Activated naive CD4-positive, alpha-beta T cell treated with anti-CD3 and anti-CD28 coated beads, Interleukin-2, amount 50 U/mL, for 24 hours (primary cell): Measurements from ENCODE around the gene C13orf46.
A peak's percentile ranks its signal among the peaks of the same experiment; 100 is the strongest.
"Not testable (repeated sequence)": the region's sequence is repeated elsewhere in the genome, so short reads cannot be mapped to it uniquely, and the experiment has no call there.

ENCODE experiments used
- H3K27ac Mint-ChIP-seq: one replicate; pipeline ENCODE4 v1.8.0; 2021; ENCODE audit warnings: mild to moderate bottlenecking, mixed read lengths
- H3K27me3 Mint-ChIP-seq: one replicate; pipeline ENCODE4 v1.8.0; 2021; ENCODE audit warnings: mixed read lengths
- H3K36me3 Mint-ChIP-seq: one replicate; pipeline ENCODE4 v1.8.0; 2021; ENCODE audit warnings: mixed read lengths
- H3K4me1 Mint-ChIP-seq: one replicate; pipeline ENCODE4 v1.8.0; 2021; ENCODE audit warnings: mixed read lengths
- H3K4me3 Mint-ChIP-seq: one replicate; pipeline ENCODE4 v1.8.0; 2021; ENCODE audit warnings: mild to moderate bottlenecking, mixed read lengths
- H3K9me3 Mint-ChIP-seq: one replicate; pipeline ENCODE4 v1.8.0; 2021; ENCODE audit warnings: mixed read lengths

C13orf46 gene

DNA sequence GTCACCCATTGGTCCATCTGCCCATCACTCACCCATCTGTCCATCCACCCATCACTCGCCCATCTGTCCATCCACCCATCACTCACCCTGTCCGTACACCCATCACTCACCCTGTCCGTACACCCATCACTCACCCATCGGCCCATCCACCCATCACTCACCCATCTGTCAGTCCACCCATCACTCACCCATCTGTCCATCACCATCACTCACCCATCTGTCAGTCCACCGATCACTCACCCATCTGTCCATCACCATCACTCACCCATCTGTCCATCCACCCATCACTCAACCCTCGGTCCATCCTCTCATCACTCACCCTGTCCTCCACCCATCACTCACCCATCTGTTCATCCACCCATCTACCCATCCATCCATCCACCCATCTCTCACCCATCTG lies 15.0 kb upstream of the C13orf46 start:
- H3K27ac Mint-ChIP-seq = peak overlapping the region; percentile 61
- H3K4me1 Mint-ChIP-seq = not testable (repeated sequence)

GRCh38 chr13:113982296-113982661 lies 8.4 kb upstream of the C13orf46 start:
- Mint-ChIP-seq H3K9me3 (no peaks in the 10 kb centered on the region), H3K4me1 (no peaks in the 10 kb centered on the region), H3K4me3 (no peak overlapping the region), H3K27ac (peak overlapping the region; percentile 46), H3K36me3 (peaks cover 22% of the 10 kb centered on the region), H3K27me3 (no peaks in the 10 kb centered on the region)

More for the DNA sequence above, 15.0 kb upstream of the C13orf46 start:
- peaks cover 19% of the 10 kb centered on the region for H3K36me3 Mint-ChIP-seq
- not testable (repeated sequence) for H3K27me3 Mint-ChIP-seq, H3K9me3 Mint-ChIP-seq, H3K4me3 Mint-ChIP-seq

DNA sequence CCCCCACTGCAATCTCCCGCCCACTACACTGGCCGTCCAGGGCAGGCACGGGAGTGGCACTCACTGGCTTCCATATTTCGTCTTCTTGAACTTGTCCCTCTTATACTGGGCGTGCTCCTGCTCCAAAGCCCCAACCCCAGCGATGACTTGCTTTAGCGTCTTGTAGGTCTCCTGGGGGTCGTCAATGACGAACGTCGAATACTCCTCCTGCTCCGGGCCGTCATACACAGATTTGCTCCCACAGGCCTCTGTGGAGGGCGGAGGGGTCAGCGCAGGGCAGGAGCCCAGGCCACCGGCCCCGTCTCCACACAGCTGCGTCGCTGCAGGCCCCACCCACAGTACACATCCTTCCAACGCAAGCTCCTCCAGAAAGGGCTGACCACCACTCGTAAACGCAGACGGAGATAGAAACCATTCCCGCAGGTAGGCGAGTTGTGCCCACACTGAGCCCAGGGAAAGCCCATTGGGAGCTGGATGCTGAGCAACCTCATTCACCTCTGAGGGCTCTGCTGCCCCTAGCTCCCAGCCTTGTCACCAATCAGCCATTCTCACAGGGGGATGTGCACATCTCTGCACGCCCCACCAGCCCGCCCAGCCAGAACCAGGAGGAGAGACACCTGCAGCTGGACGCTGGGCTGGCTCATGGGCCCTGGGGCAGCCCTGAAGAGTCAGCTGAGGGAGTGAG lies 7.9 kb upstream of the C13orf46 start:
- Mint-ChIP-seq H3K36me3 (peaks cover 22% of the 10 kb centered on the region), H3K4me1 (no peaks in the 10 kb centered on the region), H3K27me3 (no peaks in the 10 kb centered on the region), H3K4me3 (no peak overlapping the region), H3K27ac (peak overlapping the region; percentile 79), H3K9me3 (no peaks in the 10 kb centered on the region)

DNA sequence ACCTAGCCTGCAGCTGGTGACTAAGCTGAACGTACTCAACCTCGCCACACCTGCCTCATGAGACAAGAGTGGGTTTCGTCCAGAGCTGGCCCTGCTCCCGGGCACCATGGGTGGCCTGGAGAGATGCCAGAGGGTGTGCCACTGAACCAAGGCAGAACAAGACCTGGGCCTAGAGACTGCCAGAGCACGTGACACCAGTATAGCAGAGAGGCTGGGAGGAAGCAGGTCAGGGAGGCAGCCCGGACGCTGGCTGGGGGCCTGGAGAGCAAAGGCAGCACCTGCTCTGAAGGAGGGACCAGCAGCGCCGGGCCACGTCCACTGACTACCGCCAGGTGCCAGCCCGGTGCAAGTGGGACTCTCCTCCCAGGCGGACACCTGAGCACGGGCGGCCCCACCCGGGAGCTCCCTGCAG lies 7.3 kb upstream of the C13orf46 start:
- H3K36me3 Mint-ChIP-seq = peaks cover 22% of the 10 kb centered on the region
- H3K4me1 Mint-ChIP-seq = no peaks in the 10 kb centered on the region
- H3K4me3 Mint-ChIP-seq = no peak overlapping the region
- H3K9me3 Mint-ChIP-seq = no peaks in the 10 kb centered on the region
- no peaks in the 10 kb centered on the region for H3K27me3 Mint-ChIP-seq
- H3K27ac Mint-ChIP-seq = peak overlapping the region; percentile 62

DNA sequence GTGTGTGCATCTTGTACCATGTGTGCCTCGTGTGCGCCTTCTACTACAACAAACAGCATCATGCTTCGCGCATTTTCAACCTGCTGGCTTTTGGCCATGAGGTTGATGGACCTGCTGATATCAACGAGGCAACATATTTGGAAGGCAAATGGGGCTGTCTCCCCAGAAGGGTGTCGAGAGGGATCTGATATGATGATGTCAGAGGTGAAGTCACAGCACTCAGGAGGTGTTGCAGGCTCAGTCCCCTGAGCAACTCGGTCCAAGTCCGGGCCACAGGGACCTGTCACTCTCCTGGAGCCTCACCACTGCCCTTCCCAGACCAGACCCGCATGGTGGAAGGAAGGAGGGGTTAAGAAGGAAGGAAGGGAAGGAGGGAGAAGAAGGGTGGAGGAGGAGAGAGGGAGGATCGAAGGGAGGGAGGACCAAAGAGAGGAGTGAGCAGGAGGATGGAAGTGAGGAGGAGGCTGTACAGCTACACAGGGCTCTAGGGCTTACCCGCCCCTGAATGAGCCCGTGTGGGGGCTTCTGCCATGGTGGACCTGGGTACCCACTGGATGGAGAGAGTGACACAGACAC lies 6.7 kb upstream of the C13orf46 start:
- H3K27me3 Mint-ChIP-seq = no peaks in the 10 kb centered on the region
- H3K36me3 Mint-ChIP-seq = peaks cover 24% of the 10 kb centered on the region
- H3K4me3 Mint-ChIP-seq = no peak overlapping the region
- H3K27ac Mint-ChIP-seq = no peak overlapping the region
- no peaks in the 10 kb centered on the region for H3K9me3 Mint-ChIP-seq
- no peaks in the 10 kb centered on the region for H3K4me1 Mint-ChIP-seq

DNA sequence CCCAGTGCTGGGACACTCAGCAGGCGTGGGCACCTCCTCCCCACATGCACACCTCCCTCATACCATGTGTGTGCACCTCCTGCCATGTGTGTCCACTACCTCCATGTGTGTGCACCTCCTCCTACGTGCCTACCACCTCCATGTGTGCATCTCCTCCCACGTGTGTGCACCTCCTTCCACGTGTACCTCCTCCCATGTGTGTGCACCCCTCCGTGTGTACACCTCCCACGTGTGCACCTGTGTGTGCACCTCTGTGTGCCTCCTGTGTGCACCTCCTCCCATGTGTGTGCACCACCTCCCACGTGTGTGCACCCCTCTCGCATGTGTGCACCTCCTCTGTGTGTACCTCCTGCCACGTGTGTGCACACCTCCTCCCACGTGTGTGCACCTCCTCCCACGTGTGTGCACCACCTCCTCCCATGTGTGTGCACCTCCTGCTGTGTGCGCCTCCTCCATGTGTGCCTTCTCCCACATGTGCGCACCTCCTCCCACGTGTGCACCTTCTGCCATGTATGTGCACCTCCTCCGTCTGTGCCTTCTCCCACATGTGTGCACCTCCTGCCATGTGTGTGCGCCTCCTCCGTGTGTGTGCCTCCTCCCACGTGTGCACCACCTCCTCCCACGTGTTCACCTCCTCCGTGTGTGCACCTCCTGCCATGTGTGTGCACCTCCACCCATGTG lies 6.1 kb upstream of the C13orf46 start:
- Mint-ChIP-seq H3K27ac (peak overlapping the region; percentile 62), H3K27me3 (no peaks in the 10 kb centered on the region), H3K4me3 (no peak overlapping the region), H3K4me1 (no peaks in the 10 kb centered on the region), H3K36me3 (peaks cover 24% of the 10 kb centered on the region), H3K9me3 (no peaks in the 10 kb centered on the region)

- no peaks in the 10 kb centered on the region for H3K27me3 Mint-ChIP-seq
- H3K36me3 Mint-ChIP-seq = peaks cover 22% of the 10 kb centered on the region
- H3K9me3 Mint-ChIP-seq = no peaks in the 10 kb centered on the region
- no peaks in the 10 kb centered on the region for H3K4me1 Mint-ChIP-seq
- H3K4me3 Mint-ChIP-seq = no peak overlapping the region
- no peak overlapping the region for H3K27ac Mint-ChIP-seq
Measured at GRCh38 chr13:113978741-113979481, 5.0 kb upstream of the C13orf46 start.

- Mint-ChIP-seq H3K27ac (peak overlapping the region; percentile 55), H3K4me1 (no peaks in the 10 kb centered on the region), H3K4me3 (no peak overlapping the region), H3K9me3 (no peaks in the 10 kb centered on the region), H3K36me3 (peaks cover 22% of the 10 kb centered on the region), H3K27me3 (no peaks in the 10 kb centered on the region)
Measured at GRCh38 chr13:113977976-113978375, 4.1 kb upstream of the C13orf46 start.

- no peaks in the 10 kb centered on the region for H3K4me1 Mint-ChIP-seq
- no peaks in the 10 kb centered on the region for H3K27me3 Mint-ChIP-seq
- H3K27ac Mint-ChIP-seq = peak overlapping the region; percentile 35
- no peak overlapping the region for H3K4me3 Mint-ChIP-seq
- peaks cover 24% of the 10 kb centered on the region for H3K36me3 Mint-ChIP-seq
- H3K9me3 Mint-ChIP-seq = no peaks in the 10 kb centered on the region
Measured at GRCh38 chr13:113976711-113977684, 3.1 kb upstream of the C13orf46 start.

GRCh38 chr13:113975416-113975815 lies 1.5 kb upstream of the C13orf46 start:
- no peaks in the 10 kb centered on the region for H3K9me3 Mint-ChIP-seq
- no peaks in the 10 kb centered on the region for H3K4me1 Mint-ChIP-seq
- H3K4me3 Mint-ChIP-seq = no peak overlapping the region
- H3K27ac Mint-ChIP-seq = no peak overlapping the region
- H3K36me3 Mint-ChIP-seq = peaks cover 15% of the 10 kb centered on the region
- H3K27me3 Mint-ChIP-seq = no peaks in the 10 kb centered on the region

- Mint-ChIP-seq H3K4me1 (no peaks in the 10 kb centered on the region), H3K36me3 (peaks cover 11% of the 10 kb centered on the region), H3K4me3 (no peak overlapping the region), H3K9me3 (no peaks in the 10 kb centered on the region), H3K27me3 (no peaks in the 10 kb centered on the region), H3K27ac (no peak overlapping the region)
Measured at GRCh38 chr13:113974304-113975281, 717 bp upstream of the C13orf46 start.

GRCh38 chr13:113972451-113973217 lies 1.2 kb downstream of the C13orf46 start:
- peaks cover 4% of the 10 kb centered on the region for H3K36me3 Mint-ChIP-seq
- peak overlapping the region; percentile 62 for H3K27ac Mint-ChIP-seq
- no peaks in the 10 kb centered on the region for H3K4me1 Mint-ChIP-seq

DNA sequence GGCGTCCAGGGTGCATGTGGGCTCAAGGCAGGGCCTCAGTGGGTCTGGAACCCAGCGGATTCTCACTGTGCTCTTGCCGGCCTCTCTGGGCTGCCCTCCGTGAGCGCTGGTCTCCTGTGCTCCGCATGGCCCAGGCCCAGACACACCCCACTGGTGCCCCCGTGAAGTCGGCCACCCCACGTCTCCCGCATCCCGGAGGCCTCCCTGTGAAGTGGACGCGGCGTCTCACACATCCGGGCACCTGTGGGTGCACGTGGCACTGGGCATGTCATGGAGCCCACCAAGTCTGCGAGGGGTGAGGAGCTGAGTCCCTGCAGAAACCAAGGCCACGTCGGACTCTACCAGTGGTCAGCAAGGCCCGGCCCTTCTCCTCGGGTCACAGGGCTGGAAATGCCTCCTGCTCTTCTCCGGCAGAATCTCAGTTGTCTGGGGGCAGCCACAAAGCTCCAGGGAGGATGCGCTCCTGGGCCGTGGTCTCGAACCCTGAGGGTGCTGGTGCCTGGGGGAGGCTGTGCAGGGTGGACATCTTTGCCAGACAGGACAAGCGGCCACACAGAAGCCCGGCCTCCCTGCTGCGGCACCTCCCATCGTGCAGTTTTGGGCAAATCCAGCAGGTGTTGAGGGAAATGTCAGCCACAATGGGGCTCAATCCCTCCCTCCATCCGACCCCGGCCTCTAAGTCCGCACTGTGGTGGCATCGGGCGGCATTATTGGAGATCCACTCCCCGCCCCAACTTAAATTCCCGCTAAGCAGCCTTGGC lies 2.2 kb downstream of the C13orf46 start:
- Mint-ChIP-seq H3K9me3 (no peaks in the 10 kb centered on the region), H3K4me3 (no peak overlapping the region), H3K27me3 (no peaks in the 10 kb centered on the region), H3K27ac (no peak overlapping the region), H3K36me3 (peaks cover 4% of the 10 kb centered on the region), H3K4me1 (no peaks in the 10 kb centered on the region)

More at GRCh38 chr13:113972451-113973217, 1.2 kb downstream of the C13orf46 start:
- no peaks in the 10 kb centered on the region for H3K9me3 Mint-ChIP-seq
- H3K4me3 Mint-ChIP-seq = no peak overlapping the region
- no peaks in the 10 kb centered on the region for H3K27me3 Mint-ChIP-seq
